Thyroid gland (tissue), 4 donors: ENCODE results near the gene MBNL2.

ENCODE experiments used
- CTCF ChIP-seq, 6 experiments: fragments of 200-600 bp in 3 of 6; fragments of 450-650 bp in 3 of 6; sonication (generic) in 3 of 6; IDR thresholded peaks; one replicate each; pipeline ENCODE4 v1.5.1; 2016 to 2019; ENCODE audit warnings: antibody characterized with exemption in 6 of 6, mild to moderate bottlenecking in 2 of 6, inconsistent platforms in 1 of 6, moderate library complexity in 1 of 6
- POLR2A ChIP-seq, 2 donors: fragments of 450-650 bp; IDR thresholded peaks; one replicate each; pipeline ENCODE4 v1.6.1; 2017; ENCODE audit warnings: antibody characterized with exemption in 2 of 2, mild to moderate bottlenecking in 2 of 2, moderate library complexity in 1 of 2

GRCh38 chr13:97237388-97237787 lies 15.3 kb downstream of the MBNL2 start:
- no peak for TF ChIP-seq CTCF (IDR thresholded peaks at IDR 0.05)
- TF ChIP-seq POLR2A (IDR thresholded peaks at IDR 0.05), result no peak
